ENCODE measurements around the gene NXN.
"Not testable (repeated sequence)": the region's sequence is repeated elsewhere in the genome, so short reads cannot be mapped to it uniquely, and the experiment has no call there.

NXN gene

GRCh38 chr17:953767-954166 lies 25.8 kb downstream of the NXN start:
- no peak for DNase-seq (ENCODE audit: low read depth)

- DNase-seq (ENCODE audit: low read depth): not testable (repeated sequence)
These were observed 27.0 kb downstream of the NXN start for GRCh38 chr17:952592-952991.

GRCh38 chr17:951325-952132 lies 28.0 kb downstream of the NXN start:
- DNase-seq (ENCODE audit: low read depth): peak; percentile 90

GRCh38 chr17:949623-950303 lies 29.8 kb downstream of the NXN start:
- DNase-seq (ENCODE audit: low read depth): no peak

GRCh38 chr17:948284-948852 lies 31.2 kb downstream of the NXN start:
- DNase-seq (ENCODE audit: low read depth): no peak

- DNase-seq (ENCODE audit: low read depth): no peak
These were observed 32.9 kb downstream of the NXN start for GRCh38 chr17:946510-947236.

- DNase-seq (ENCODE audit: low read depth): no peak
These were observed 33.9 kb downstream of the NXN start for GRCh38 chr17:945672-946071.

- DNase-seq (ENCODE audit: low read depth): no peak
These were observed 35.2 kb downstream of the NXN start for GRCh38 chr17:944266-944826.

- DNase-seq (ENCODE audit: low read depth): no peak
These were observed 44.1 kb downstream of the NXN start for GRCh38 chr17:935485-935884.

- DNase-seq (ENCODE audit: low read depth): peak; percentile 98
These were observed 46.1 kb downstream of the NXN start for GRCh38 chr17:933312-934073.

GRCh38 chr17:930258-930657 lies 49.3 kb downstream of the NXN start:
- DNase-seq (ENCODE audit: low read depth): no peak

GRCh38 chr17:929586-929985 lies 50.0 kb downstream of the NXN start:
- no peak for DNase-seq (ENCODE audit: low read depth)

- DNase-seq (ENCODE audit: low read depth): peak; percentile 99
These were observed 51.7 kb downstream of the NXN start for GRCh38 chr17:927611-928461.

- no peak for DNase-seq (ENCODE audit: low read depth)
These were observed 53.8 kb downstream of the NXN start for GRCh38 chr17:925817-926216.

GRCh38 chr17:924711-925475 lies 54.7 kb downstream of the NXN start:
- DNase-seq (ENCODE audit: low read depth): no peak

GRCh38 chr17:924306-924705 lies 55.3 kb downstream of the NXN start:
- DNase-seq (ENCODE audit: low read depth): not testable (repeated sequence)

- no peak for DNase-seq (ENCODE audit: low read depth)
These were observed 55.9 kb downstream of the NXN start for GRCh38 chr17:923633-924032.

- DNase-seq (ENCODE audit: low read depth): peak; percentile 65
These were observed 58.4 kb downstream of the NXN start for GRCh38 chr17:921161-921560.

- DNase-seq (ENCODE audit: low read depth): no peak
These were observed 59.4 kb downstream of the NXN start for GRCh38 chr17:920190-920589.

Data from amniotic epithelial cell (primary cell).